A549 treated with CpdA at 1 μM for 4 hours (cell line): ENCODE measurements around the gene GCSAM. TPM values are rescaled to one million over a fixed set of nuclear protein-coding genes. Genes with fewer than 3 reads are reported as not detected.

Experiments
- total RNA-seq: library from RNA; stranded (reverse); fragments of 200-300 nt; extraction: Qiagen RNA extraction; gene quantifications from 5 replicates; pipeline ENCODE4 v1.2.3, GENCODE V29; 2022; ENCODE audit warnings: low read depth

The GCSAM gene, protein sequence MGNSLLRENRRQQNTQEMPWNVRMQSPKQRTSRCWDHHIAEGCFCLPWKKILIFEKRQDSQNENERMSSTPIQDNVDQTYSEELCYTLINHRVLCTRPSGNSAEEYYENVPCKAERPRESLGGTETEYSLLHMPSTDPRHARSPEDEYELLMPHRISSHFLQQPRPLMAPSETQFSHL
- not detected in 5 replicates for total RNA-seq

DNA sequence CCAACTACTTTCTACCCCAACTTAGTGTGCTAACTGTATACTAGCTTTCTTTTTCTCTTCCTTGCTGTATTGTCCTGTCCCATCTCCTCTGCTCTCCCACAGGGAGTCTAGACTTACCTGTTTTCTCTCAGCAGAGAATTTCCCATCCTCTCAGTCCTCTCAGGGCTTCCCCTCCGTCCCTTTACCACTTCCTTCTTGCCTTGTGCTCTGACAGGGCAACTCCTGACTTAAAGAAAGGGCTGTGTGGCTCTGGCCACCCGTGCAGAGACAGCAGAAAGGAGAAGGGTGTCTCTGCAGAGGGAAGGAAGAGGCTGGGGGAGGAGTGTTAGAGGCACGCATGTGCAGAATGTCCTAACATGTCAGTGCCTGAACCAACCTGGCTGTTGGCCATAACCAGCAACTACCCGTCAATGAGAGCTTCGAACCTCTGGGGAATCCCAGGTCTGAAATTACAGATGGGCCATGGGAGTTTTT, at the start of gene GCSAM:
GCSAM (minus strand) TSS at position 274 of the 474 bp plus-strand sequence; CDS start at position 146, 128 bp downstream.

DNA sequence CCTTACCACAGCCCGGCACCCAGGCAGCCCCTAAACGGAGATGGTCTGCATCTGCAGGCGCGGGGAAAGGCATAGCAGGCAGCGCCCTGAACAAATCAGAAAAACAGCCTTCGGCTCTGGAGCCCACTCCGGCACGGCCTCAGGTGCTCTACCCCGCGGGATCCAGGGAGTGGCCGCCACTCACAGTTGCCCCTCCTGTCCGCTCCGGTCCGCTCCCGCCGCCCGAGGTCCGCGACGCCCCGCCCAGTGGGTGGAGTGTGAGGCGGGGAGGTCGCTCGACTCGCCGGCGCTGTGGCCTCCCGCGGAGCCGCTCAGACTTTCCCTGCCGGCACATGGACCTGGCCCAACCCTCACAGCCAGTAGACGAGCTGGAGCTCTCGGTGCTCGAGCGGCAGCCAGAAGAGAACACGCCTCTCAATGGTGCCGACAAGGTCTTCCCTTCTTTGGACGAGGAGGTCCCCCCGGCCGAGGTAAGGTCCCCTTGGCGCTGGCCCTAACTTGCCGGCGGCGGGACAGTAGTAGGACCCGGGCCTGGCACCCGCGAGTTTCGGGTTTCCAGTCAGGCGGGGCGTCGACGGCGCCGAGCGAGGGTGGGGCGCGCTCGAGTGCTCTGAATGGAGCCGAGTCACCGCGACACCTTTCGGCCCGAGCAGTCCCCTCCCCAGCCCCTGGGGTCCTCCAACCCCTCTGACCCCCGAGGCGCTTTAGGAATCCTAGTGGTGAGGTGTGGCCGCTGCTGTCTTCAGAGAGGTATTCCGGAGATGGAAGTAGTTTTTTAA, 46.8 kb downstream of the GCSAM start, which contains the start of gene C3orf52:
C3orf52 (plus strand) TSS at position 314 of the 779 bp plus-strand sequence; CDS start at position 333, 19 bp downstream.

Other genes starting within 250 kb of the GCSAM start
- gene ABHD10, start 154.2 kb downstream of the GCSAM start, total RNA-seq = 19.8 to 27.1 TPM (median 22.4 TPM) in 5 replicates
- not detected in 5 replicates for gene TAGLN3, start 134.3 kb downstream of the GCSAM start, total RNA-seq
- gene TMPRSS7, start 98.5 kb downstream of the GCSAM start, total RNA-seq = 0.05 to 0.08 TPM (median 0.07 TPM) in 3 of 5 replicates, not detected in the others
- 11.5 to 16.0 TPM (median 13.8 TPM) in 5 replicates for gene C3orf52, start 46.9 kb downstream of the GCSAM start, total RNA-seq
- not detected in 5 replicates for gene SLC9C1, start 161.0 kb upstream of the GCSAM start, total RNA-seq
- not detected in 5 replicates for gene CD200, start 199.9 kb upstream of the GCSAM start, total RNA-seq